Measurements from ENCODE around the gene ZNF688. TPM values are rescaled to one million over a fixed set of nuclear protein-coding genes. Genes with fewer than 3 reads are reported as not detected.
A peak's percentile ranks its signal among the peaks of the same experiment; 100 is the strongest.

Gene ZNF688
- total and polyA plus RNA-seq, 2 of the 13 experiments (the other 11 are each of a cell fraction or from before 2014, with no cell fraction given), result 2.4 to 5.4 TPM

DNA sequence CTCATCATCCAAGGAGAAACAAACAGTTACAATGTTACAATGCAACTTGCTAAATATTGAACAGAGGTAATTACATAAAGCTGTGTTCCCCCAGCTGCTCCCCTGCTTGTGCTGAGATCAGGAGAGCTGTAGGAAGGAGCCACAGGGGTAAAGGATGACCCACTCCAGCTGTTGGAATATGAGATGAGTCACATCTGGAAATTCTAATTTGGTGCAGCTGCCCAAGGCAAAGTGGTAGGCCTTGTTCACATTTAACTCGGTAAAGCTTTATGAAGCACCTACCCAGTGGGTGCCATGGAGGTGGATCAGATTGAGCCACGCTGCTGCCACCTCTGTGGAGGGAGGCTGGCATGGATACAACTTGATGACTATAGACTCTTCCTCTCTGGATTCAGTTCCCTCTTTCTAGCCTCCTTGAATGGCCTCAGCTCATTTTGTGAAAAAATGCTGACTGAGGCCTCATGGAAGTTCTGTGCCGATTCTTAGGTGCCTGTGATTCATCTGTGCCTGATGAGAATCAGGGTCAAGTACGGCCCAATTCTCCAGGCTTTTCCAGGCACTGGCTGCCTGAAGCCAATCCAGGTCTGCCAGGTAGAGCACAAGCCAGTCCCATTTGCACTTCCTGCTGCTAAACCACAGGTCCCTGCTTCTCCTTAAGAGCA is 31.2 kb upstream of the ZNF688 start (continued):
- TF ChIP-seq, protein P1, sequence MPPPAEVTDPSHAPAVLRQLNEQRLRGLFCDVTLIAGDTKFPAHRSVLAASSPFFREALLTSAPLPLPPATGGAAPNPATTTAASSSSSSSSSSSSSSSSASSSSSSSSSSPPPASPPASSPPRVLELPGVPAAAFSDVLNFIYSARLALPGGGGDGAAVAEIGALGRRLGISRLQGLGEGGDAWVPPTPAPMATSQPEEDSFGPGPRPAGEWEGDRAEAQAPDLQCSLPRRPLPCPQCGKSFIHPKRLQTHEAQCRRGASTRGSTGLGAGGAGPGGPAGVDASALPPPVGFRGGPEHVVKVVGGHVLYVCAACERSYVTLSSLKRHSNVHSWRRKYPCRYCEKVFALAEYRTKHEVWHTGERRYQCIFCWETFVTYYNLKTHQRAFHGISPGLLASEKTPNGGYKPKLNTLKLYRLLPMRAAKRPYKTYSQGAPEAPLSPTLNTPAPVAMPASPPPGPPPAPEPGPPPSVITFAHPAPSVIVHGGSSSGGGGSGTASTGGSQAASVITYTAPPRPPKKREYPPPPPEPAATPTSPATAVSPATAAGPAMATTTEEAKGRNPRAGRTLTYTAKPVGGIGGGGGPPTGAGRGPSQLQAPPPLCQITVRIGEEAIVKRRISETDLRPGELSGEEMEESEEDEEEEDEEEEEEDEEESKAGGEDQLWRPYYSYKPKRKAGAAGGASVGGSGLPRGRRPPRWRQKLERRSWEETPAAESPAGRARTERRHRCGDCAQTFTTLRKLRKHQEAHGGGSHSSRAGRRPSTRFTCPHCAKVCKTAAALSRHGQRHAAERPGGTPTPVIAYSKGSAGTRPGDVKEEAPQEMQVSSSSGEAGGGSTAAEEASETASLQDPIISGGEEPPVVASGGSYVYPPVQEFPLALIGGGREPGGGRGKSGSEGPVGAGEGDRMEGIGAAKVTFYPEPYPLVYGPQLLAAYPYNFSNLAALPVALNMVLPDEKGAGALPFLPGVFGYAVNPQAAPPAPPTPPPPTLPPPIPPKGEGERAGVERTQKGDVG (CRISPR knock-in tag; IDR thresholded peaks at IDR 0.05; ENCODE audit: borderline replicate concordance), result no peak

- FAIRE-seq (no peak), DNase-seq (ENCODE audit: low spot score) (no peak), ATAC-seq (no peak)
- Histone ChIP-seq H3K4me3 (replicated peaks in 1 of 3; ENCODE audit: insufficient read depth in 1 of 3, low read depth in 2 of 3, low read length in 3 of 3) (no peak overlapping the region), H4K20me1 (ENCODE audit: insufficient read depth, low read length) (no peaks in the 10 kb centered on the region), H3K36me3 (replicated peaks in 1 of 2; ENCODE audit: control insufficient read depth in 1 of 2, insufficient read depth in 2 of 2, low read length in 2 of 2) (peaks cover 16 to 33% of the 10 kb centered on the region in 2 experiments; a peak in 4 of 5 replicates), H3K4me2 (ENCODE audit: low read depth, low read length) (no peak overlapping the region), H3K27me3 (ENCODE audit: control insufficient read depth in 1 of 2, insufficient read depth in 2 of 2, low read length in 2 of 2) (no peaks in the 10 kb centered on the region), H3K27ac (ENCODE audit: extremely low read length, insufficient read depth, low read length) (no peak overlapping the region), H2AFZ (ENCODE audit: low read length) (no peak overlapping the region), H3K9me3 (ENCODE audit: low read length) (peaks cover 4% of the 10 kb centered on the region), H3K4me1 (ENCODE audit: insufficient read depth, low read length) (peaks cover 24% of the 10 kb centered on the region), H3K9ac (ENCODE audit: insufficient read depth, low read depth, low read length) (no peak overlapping the region), H3K79me2 (ENCODE audit: insufficient read depth, low read length) (no peaks in the 10 kb centered on the region)
- CTCF ChIA-PET (ENCODE audit: low intra/inter-chr PET ratio, low total read pairs), result no interaction called here
- POLR2A ChIA-PET, result interaction anchor here (0.7 to 3.4 kb wide), 4 partner anchors 9 to 172 kb away, joined by 3 to 15 read pairs (median 5); partner anchors contain the start of genes DCTPP1, ZNF689 and ZNF764
- no peak for TF ChIP-seq SRF (IDR thresholded peaks at IDR 0.05; ENCODE audit: low read depth, low read length)
- peak; percentile 13 for TF ChIP-seq RBM22 (optimal IDR thresholded peaks at IDR 0.05; ENCODE audit: low read length)
- 96% methylated on average over 4 of the region's 4 CpGs for WGBS (ENCODE audit: low lambda C conversion rate)
- no TSS peak for BruUV-seq (replicated peaks)
- intact Hi-C loops (cut with micrococcal nuclease; ENCODE audit: unreplicated experiment) (no loop called here), in situ Hi-C loops (cut with HindIII; ENCODE audit: extremely low pct_ligation_motif_present, low pct_unique_long_range_greater_than_20kb) (loop anchor here (10.0 kb wide), 1 partner anchor 167 kb away; the partner anchor contains the start of gene DCTPP1)
These were observed 30.5 kb upstream of the ZNF688 start for GRCh38 chr16:30601966-30602365.

All from HepG2 (cell line).